HEK293 (cell line): ENCODE measurements around the gene ERMAP.
"Not testable (repeated sequence)": the region's sequence is repeated elsewhere in the genome, so short reads cannot be mapped to it uniquely, and the experiment has no call there.

Experiments used
- CTCF ChIA-PET: fragments of 350-600 bp; formaldehyde crosslinking; extraction: SDS; loops from one replicate; lab custom pipeline; 2021; ENCODE audit warnings: antibody characterized with exemption; lab: Yijun Ruan, JAX
- POLR2A ChIA-PET: fragments of 300-600 bp; formaldehyde crosslinking; extraction: SDS; loops from one replicate; lab custom pipeline; 2020; ENCODE audit warnings: antibody characterized with exemption, inconsistent platforms; lab: Yijun Ruan, JAX
- H3K27ac ChIP-seq: fragments of 200-500 bp; sonication (Bioruptor generic); 2 replicates; pipeline ENCODE4 v1.5.1; 2014; ENCODE audit warnings: low read depth, low read length, control low read depth, inconsistent platforms; ENCODE audit errors: extremely low read depth
- H3K36me3 ChIP-seq, 2 experiments: fragments of 200-500 bp in 1 of 2; sonication (Bioruptor generic) in 1 of 2; 1 replicate in 1 of 2; 2 replicates in 1 of 2; pipeline ENCODE4 v1.5.1; 2014 to 2017; ENCODE audit warnings: inconsistent platforms in 2 of 2, low read length in 2 of 2; ENCODE audit not compliant: control insufficient read depth in 2 of 2, insufficient read depth in 1 of 2
- H3K4me1 ChIP-seq: fragments of 200-500 bp; sonication (Bioruptor generic); 2 replicates; pipeline ENCODE4 v1.5.1; 2014; ENCODE audit warnings: mild to moderate bottlenecking, low read length, inconsistent platforms; ENCODE audit not compliant: control insufficient read depth, insufficient read depth
- H3K4me3 ChIP-seq: 2 replicates; pipeline ENCODE4 v1.5.1; 2011; ENCODE audit warnings: low read depth, mild to moderate bottlenecking, control low read depth, low read length, moderate library complexity
- H3K9me3 ChIP-seq: fragments of 200-500 bp; sonication (Bioruptor generic); 2 replicates; pipeline ENCODE4 v1.5.1; 2014; ENCODE audit warnings: low read depth, low read length, inconsistent platforms; ENCODE audit not compliant: control insufficient read depth, insufficient read depth
- SCRT2 ChIP-seq: fragments of 450-650 bp; formaldehyde crosslinking; IDR thresholded peaks from 2 replicates; pipeline ENCODE4 v1.5.1; 2016; ENCODE audit warnings: missing biosample characterization, missing genetic modification characterization
- WT1 ChIP-seq: fragments of 450-650 bp; formaldehyde crosslinking; IDR thresholded peaks from 2 replicates; pipeline ENCODE4 v1.5.1; 2016; ENCODE audit warnings: missing biosample characterization, missing genetic modification characterization
- YY1 ChIP-seq: fragments of 450-650 bp; formaldehyde crosslinking; IDR thresholded peaks from 2 replicates; pipeline ENCODE4 v1.5.1; 2018; ENCODE audit warnings: missing biosample characterization, missing genetic modification characterization
- ZBTB17 ChIP-seq: fragments of 450-650 bp; formaldehyde crosslinking; IDR thresholded peaks from 2 replicates; pipeline ENCODE4 v1.5.1; 2016; ENCODE audit warnings: missing biosample characterization, missing genetic modification characterization
- ZBTB49 ChIP-seq: fragments of 450-650 bp; formaldehyde crosslinking; IDR thresholded peaks from 2 replicates; pipeline ENCODE4 v1.5.1; 2016; ENCODE audit warnings: missing biosample characterization, missing genetic modification characterization, low read depth
- ZFP3 ChIP-seq: fragments of 450-650 bp; formaldehyde crosslinking; IDR thresholded peaks from 2 replicates; pipeline ENCODE4 v1.5.1; 2016; ENCODE audit warnings: low read depth, missing biosample characterization, missing genetic modification characterization
- ZNF146 ChIP-seq: fragments of 450-650 bp; formaldehyde crosslinking; IDR thresholded peaks from 2 replicates; pipeline ENCODE4 v1.5.1; 2016; ENCODE audit warnings: missing biosample characterization, missing genetic modification characterization
- ZNF174 ChIP-seq: fragments of 450-650 bp; formaldehyde crosslinking; IDR thresholded peaks from 2 replicates; pipeline ENCODE4 v1.5.0; 2017; ENCODE audit warnings: missing biosample characterization, mild to moderate bottlenecking, missing genetic modification characterization
- ZNF175 ChIP-seq: fragments of 450-650 bp; formaldehyde crosslinking; IDR thresholded peaks from 2 replicates; pipeline ENCODE4 v1.5.1; 2016; ENCODE audit warnings: missing biosample characterization, missing genetic modification characterization
- ZNF221 ChIP-seq: fragments of 450-650 bp; formaldehyde crosslinking; IDR thresholded peaks from 2 replicates; pipeline ENCODE4 v1.5.1; 2017; ENCODE audit warnings: missing biosample characterization, missing genetic modification characterization, borderline replicate concordance
- ZNF335 ChIP-seq: fragments of 450-650 bp; formaldehyde crosslinking; conservative IDR thresholded peaks from 2 replicates; pipeline ENCODE4 v1.5.1; 2016; ENCODE audit warnings: missing biosample characterization, missing genetic modification characterization
- ZNF366 ChIP-seq: fragments of 450-650 bp; formaldehyde crosslinking; conservative IDR thresholded peaks from 2 replicates; pipeline ENCODE4 v1.5.1; 2016; ENCODE audit warnings: missing biosample characterization, missing genetic modification characterization
- ZNF423 ChIP-seq: fragments of 450-650 bp; formaldehyde crosslinking; IDR thresholded peaks from 2 replicates; pipeline ENCODE4 v1.5.1; 2016; ENCODE audit warnings: missing biosample characterization, missing genetic modification characterization
- ZNF473 ChIP-seq: fragments of 450-650 bp; formaldehyde crosslinking; IDR thresholded peaks from 2 replicates; pipeline ENCODE4 v1.5.1; 2017; ENCODE audit warnings: missing biosample characterization, missing genetic modification characterization
- ZNF561 ChIP-seq: fragments of 450-650 bp; IDR thresholded peaks from 2 replicates; pipeline ENCODE4 v1.5.1; 2018; ENCODE audit warnings: missing biosample characterization, missing genetic modification characterization, borderline replicate concordance
- ZNF580 ChIP-seq: fragments of 450-650 bp; formaldehyde crosslinking; IDR thresholded peaks from 2 replicates; pipeline ENCODE4 v1.5.1; 2016; ENCODE audit warnings: missing biosample characterization, missing genetic modification characterization
- ZNF600 ChIP-seq: fragments of 450-650 bp; formaldehyde crosslinking; IDR thresholded peaks from 2 replicates; pipeline ENCODE4 v1.5.1; 2016; ENCODE audit warnings: missing biosample characterization, missing genetic modification characterization
- TF ChIP-seq, protein P1 (sequence below): fragments of 450-650 bp; formaldehyde crosslinking; IDR thresholded peaks from 2 replicates; pipeline ENCODE4 v1.5.1; 2016; ENCODE audit warnings: missing biosample characterization, missing genetic modification characterization, borderline replicate concordance
- TF ChIP-seq, protein P2 (sequence below): fragments of 450-650 bp; formaldehyde crosslinking; IDR thresholded peaks from 2 replicates; pipeline ENCODE4 v1.5.1; 2016; ENCODE audit warnings: missing biosample characterization, missing genetic modification characterization
- TF ChIP-seq, protein P3 (sequence below): fragments of 450-650 bp; formaldehyde crosslinking; IDR thresholded peaks from 2 replicates; pipeline ENCODE4 v1.5.1; 2016; ENCODE audit warnings: missing biosample characterization, missing genetic modification characterization

ERMAP gene

GRCh38 chr1:42807056-42807668, 9.8 kb upstream of the ERMAP start:
- CTCF ChIA-PET = interaction anchor here (1.1 kb wide), 1 partner anchor 12 kb away, joined by 3 read pairs; no protein-coding TSS in a partner anchor
- Histone ChIP-seq H3K9me3 (no peaks in the 10 kb centered on the region), H3K4me1 (no peaks in the 10 kb centered on the region), H3K4me3 (no peak overlapping the region), H3K27ac (no peak overlapping the region), H3K36me3 (peaks cover 0 to 39% of the 10 kb centered on the region in 2 experiments; a peak in 2 of 3 replicates)
- TF ChIP-seq, protein P1, sequence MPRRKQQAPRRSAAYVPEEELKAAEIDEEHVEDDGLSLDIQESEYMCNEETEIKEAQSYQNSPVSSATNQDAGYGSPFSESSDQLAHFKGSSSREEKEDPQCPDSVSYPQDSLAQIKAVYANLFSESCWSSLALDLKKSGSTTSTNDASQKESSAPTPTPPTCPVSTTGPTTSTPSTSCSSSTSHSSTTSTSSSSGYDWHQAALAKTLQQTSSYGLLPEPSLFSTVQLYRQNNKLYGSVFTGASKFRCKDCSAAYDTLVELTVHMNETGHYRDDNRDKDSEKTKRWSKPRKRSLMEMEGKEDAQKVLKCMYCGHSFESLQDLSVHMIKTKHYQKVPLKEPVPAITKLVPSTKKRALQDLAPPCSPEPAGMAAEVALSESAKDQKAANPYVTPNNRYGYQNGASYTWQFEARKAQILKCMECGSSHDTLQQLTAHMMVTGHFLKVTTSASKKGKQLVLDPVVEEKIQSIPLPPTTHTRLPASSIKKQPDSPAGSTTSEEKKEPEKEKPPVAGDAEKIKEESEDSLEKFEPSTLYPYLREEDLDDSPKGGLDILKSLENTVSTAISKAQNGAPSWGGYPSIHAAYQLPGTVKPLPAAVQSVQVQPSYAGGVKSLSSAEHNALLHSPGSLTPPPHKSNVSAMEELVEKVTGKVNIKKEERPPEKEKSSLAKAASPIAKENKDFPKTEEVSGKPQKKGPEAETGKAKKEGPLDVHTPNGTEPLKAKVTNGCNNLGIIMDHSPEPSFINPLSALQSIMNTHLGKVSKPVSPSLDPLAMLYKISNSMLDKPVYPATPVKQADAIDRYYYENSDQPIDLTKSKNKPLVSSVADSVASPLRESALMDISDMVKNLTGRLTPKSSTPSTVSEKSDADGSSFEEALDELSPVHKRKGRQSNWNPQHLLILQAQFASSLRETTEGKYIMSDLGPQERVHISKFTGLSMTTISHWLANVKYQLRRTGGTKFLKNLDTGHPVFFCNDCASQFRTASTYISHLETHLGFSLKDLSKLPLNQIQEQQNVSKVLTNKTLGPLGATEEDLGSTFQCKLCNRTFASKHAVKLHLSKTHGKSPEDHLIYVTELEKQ (tag by site-specific recombination) = no peak
- no peak for TF ChIP-seq SCRT2 (tag by site-specific recombination)
- no peak for TF ChIP-seq ZNF335 (tag by site-specific recombination)
- TF ChIP-seq ZNF600 (tag by site-specific recombination) = no peak
- TF ChIP-seq ZNF175 (tag by site-specific recombination) = no peak
- TF ChIP-seq, protein P2, sequence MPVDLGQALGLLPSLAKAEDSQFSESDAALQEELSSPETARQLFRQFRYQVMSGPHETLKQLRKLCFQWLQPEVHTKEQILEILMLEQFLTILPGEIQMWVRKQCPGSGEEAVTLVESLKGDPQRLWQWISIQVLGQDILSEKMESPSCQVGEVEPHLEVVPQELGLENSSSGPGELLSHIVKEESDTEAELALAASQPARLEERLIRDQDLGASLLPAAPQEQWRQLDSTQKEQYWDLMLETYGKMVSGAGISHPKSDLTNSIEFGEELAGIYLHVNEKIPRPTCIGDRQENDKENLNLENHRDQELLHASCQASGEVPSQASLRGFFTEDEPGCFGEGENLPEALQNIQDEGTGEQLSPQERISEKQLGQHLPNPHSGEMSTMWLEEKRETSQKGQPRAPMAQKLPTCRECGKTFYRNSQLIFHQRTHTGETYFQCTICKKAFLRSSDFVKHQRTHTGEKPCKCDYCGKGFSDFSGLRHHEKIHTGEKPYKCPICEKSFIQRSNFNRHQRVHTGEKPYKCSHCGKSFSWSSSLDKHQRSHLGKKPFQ = no peak
- no peak for TF ChIP-seq ZFP3
- TF ChIP-seq ZNF561 = no peak
- no peak for TF ChIP-seq ZNF473 (tag by site-specific recombination)
- TF ChIP-seq YY1 (tag by site-specific recombination) = no peak
- TF ChIP-seq, all 188 proteins: peak for 0
- POLR2A ChIA-PET = no interaction called here

- H3K36me3 ChIP-seq = peaks cover 0 to 20% of the 10 kb centered on the region in 2 experiments; a peak in 1 of 3 replicates
- H3K4me3 ChIP-seq, H3K27ac ChIP-seq, H3K4me1 ChIP-seq, H3K9me3 ChIP-seq, CTCF ChIA-PET, POLR2A ChIA-PET: not testable (repeated sequence)
- TF ChIP-seq ZNF146 (tag by site-specific recombination) (peak; percentile 95), ZNF580 (tag by site-specific recombination) (peak; percentile 57; the same call in 1 of the 2 replicates)
Measured at GRCh38 chr1:42814815-42815214, 2.1 kb upstream of the ERMAP start.

- ChIA-PET CTCF (interaction anchor here (0.6 to 0.7 kb wide), 3 partner anchors 23 to 734 kb away, joined by 3 to 4 read pairs (median 3); no protein-coding TSS in a partner anchor), POLR2A (interaction anchor here (1.8 to 2.8 kb wide), 2 partner anchors 30 to 50 kb away, joined by 18 to 25 read pairs; partner anchors contain the start of genes C1orf50, P3H1 and ZNF691)
- peak overlapping the region; percentile 86 for H3K4me3 ChIP-seq
- H3K27ac ChIP-seq = peak overlapping the region; percentile 98; the same call in 1 of the 2 replicates
- H3K4me1 ChIP-seq = peaks cover 2% of the 10 kb centered on the region; the same call in 1 of the 2 replicates
- H3K9me3 ChIP-seq = no peaks in the 10 kb centered on the region
- peaks cover 0 to 15% of the 10 kb centered on the region in 2 experiments; a peak in 1 of 3 replicates for H3K36me3 ChIP-seq
- TF ChIP-seq ZNF366 (peak; percentile 42; the same call in 1 of the 2 replicates), WT1 (tag by site-specific recombination) (no peak), ZBTB17 (tag by site-specific recombination) (peak; percentile 81), ZBTB49 (tag by site-specific recombination) (no peak), ZNF221 (no peak), ZNF174 (tag by site-specific recombination) (no peak), ZNF423 (no peak)
- TF ChIP-seq, protein P3, sequence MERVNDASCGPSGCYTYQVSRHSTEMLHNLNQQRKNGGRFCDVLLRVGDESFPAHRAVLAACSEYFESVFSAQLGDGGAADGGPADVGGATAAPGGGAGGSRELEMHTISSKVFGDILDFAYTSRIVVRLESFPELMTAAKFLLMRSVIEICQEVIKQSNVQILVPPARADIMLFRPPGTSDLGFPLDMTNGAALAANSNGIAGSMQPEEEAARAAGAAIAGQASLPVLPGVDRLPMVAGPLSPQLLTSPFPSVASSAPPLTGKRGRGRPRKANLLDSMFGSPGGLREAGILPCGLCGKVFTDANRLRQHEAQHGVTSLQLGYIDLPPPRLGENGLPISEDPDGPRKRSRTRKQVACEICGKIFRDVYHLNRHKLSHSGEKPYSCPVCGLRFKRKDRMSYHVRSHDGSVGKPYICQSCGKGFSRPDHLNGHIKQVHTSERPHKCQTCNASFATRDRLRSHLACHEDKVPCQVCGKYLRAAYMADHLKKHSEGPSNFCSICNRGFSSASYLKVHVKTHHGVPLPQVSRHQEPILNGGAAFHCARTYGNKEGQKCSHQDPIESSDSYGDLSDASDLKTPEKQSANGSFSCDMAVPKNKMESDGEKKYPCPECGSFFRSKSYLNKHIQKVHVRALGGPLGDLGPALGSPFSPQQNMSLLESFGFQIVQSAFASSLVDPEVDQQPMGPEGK (tag by site-specific recombination) = 0 out of 2 replicates have a peak, but pooled peaks have one; percentile 2
Measured at GRCh38 chr1:42815941-42816584, 859 bp upstream of the ERMAP start.
